HEK293 (cell line): ENCODE data around the gene CMBL.

Experiments
- GLIS1 ChIP-seq: fragments of 450-650 bp; formaldehyde crosslinking; IDR thresholded peaks from 2 replicates; pipeline ENCODE4 v1.5.1; 2016; ENCODE audit warnings: missing biosample characterization, missing genetic modification characterization
- KLF1 ChIP-seq: fragments of 450-650 bp; formaldehyde crosslinking; IDR thresholded peaks from 2 replicates; pipeline ENCODE4 v1.5.1; 2016; ENCODE audit warnings: missing biosample characterization, missing genetic modification characterization
- OVOL3 ChIP-seq: fragments of 450-650 bp; formaldehyde crosslinking; IDR thresholded peaks from 2 replicates; pipeline ENCODE4 v1.5.1; 2016; ENCODE audit warnings: missing biosample characterization, missing genetic modification characterization
- PRDM1 ChIP-seq: fragments of 450-650 bp; formaldehyde crosslinking; IDR thresholded peaks from 2 replicates; pipeline ENCODE4; 2016; ENCODE audit warnings: missing biosample characterization, missing genetic modification characterization
- WT1 ChIP-seq: fragments of 450-650 bp; formaldehyde crosslinking; IDR thresholded peaks from 2 replicates; pipeline ENCODE4 v1.5.1; 2016; ENCODE audit warnings: missing biosample characterization, missing genetic modification characterization
- ZBTB1 ChIP-seq: fragments of 450-650 bp; formaldehyde crosslinking; IDR thresholded peaks from 2 replicates; pipeline ENCODE4 v1.5.1; 2016; ENCODE audit warnings: missing biosample characterization, missing genetic modification characterization
- ZFHX2 ChIP-seq: fragments of 450-650 bp; formaldehyde crosslinking; conservative IDR thresholded peaks from 2 replicates; pipeline ENCODE4 v1.5.1; 2016; ENCODE audit warnings: missing biosample characterization, missing genetic modification characterization
- ZFP69B ChIP-seq: fragments of 450-650 bp; formaldehyde crosslinking; IDR thresholded peaks from 2 replicates; pipeline ENCODE4 v1.5.1; 2016; ENCODE audit warnings: missing biosample characterization, missing genetic modification characterization
- ZNF341 ChIP-seq: fragments of 450-650 bp; formaldehyde crosslinking; IDR thresholded peaks from 2 replicates; pipeline ENCODE4; 2016; ENCODE audit warnings: low read depth, missing biosample characterization, missing genetic modification characterization
- ZNF510 ChIP-seq: fragments of 450-650 bp; formaldehyde crosslinking; IDR thresholded peaks from 2 replicates; pipeline ENCODE4 v1.5.1; 2018; ENCODE audit warnings: mild to moderate bottlenecking, missing genetic modification characterization, missing biosample characterization; ENCODE audit not compliant: insufficient replicate concordance
- ZNF621 ChIP-seq: fragments of 450-650 bp; formaldehyde crosslinking; IDR thresholded peaks from 2 replicates; pipeline ENCODE4 v1.5.1; 2017; ENCODE audit warnings: missing biosample characterization, missing genetic modification characterization
- ZNF624 ChIP-seq: fragments of 450-650 bp; formaldehyde crosslinking; IDR thresholded peaks from 2 replicates; pipeline ENCODE4 v1.5.1; 2017; ENCODE audit warnings: missing biosample characterization, missing genetic modification characterization
- ZNF76 ChIP-seq: fragments of 450-650 bp; formaldehyde crosslinking; IDR thresholded peaks from 2 replicates; pipeline ENCODE4; 2016; ENCODE audit warnings: low read depth, missing biosample characterization, missing genetic modification characterization, borderline replicate concordance
- ZNF777 ChIP-seq: fragments of 450-650 bp; formaldehyde crosslinking; IDR thresholded peaks from 2 replicates; pipeline ENCODE4 v1.5.1; 2017; ENCODE audit warnings: missing biosample characterization, missing genetic modification characterization, borderline replicate concordance
- ZSCAN30 ChIP-seq: fragments of 450-650 bp; IDR thresholded peaks from 2 replicates; pipeline ENCODE4 v1.5.1; 2018; ENCODE audit warnings: missing biosample characterization, mild to moderate bottlenecking, missing genetic modification characterization, moderate library complexity
- TF ChIP-seq, protein P1 (sequence below): fragments of 450-650 bp; formaldehyde crosslinking; IDR thresholded peaks from 2 replicates; pipeline ENCODE4 v1.5.1; 2016; ENCODE audit warnings: missing biosample characterization, missing genetic modification characterization
- TF ChIP-seq, protein P2 (sequence below): fragments of 450-650 bp; formaldehyde crosslinking; IDR thresholded peaks from 2 replicates; pipeline ENCODE4 v1.5.1; 2016; ENCODE audit warnings: missing biosample characterization, missing genetic modification characterization
- TF ChIP-seq, protein P3 (sequence below): fragments of 450-650 bp; formaldehyde crosslinking; IDR thresholded peaks from 2 replicates; pipeline ENCODE4 v1.5.1; 2016; ENCODE audit warnings: missing biosample characterization, missing genetic modification characterization
- TF ChIP-seq, protein P4 (sequence below): fragments of 450-650 bp; formaldehyde crosslinking; IDR thresholded peaks from 2 replicates; pipeline ENCODE4 v1.5.1; 2016; ENCODE audit warnings: missing biosample characterization, missing genetic modification characterization
- TF ChIP-seq, protein P5 (sequence below): fragments of 450-650 bp; IDR thresholded peaks from 2 replicates; pipeline ENCODE4 v1.5.1; 2018; ENCODE audit warnings: missing biosample characterization, mild to moderate bottlenecking, missing genetic modification characterization
- TF ChIP-seq, protein P6 (sequence below): fragments of 450-650 bp; formaldehyde crosslinking; IDR thresholded peaks from 2 replicates; pipeline ENCODE4 v1.5.1; 2016; ENCODE audit warnings: missing biosample characterization, missing genetic modification characterization
- TF ChIP-seq, protein P7 (sequence below): fragments of 450-650 bp; formaldehyde crosslinking; IDR thresholded peaks from 2 replicates; pipeline ENCODE4 v1.5.1; 2016; ENCODE audit warnings: missing biosample characterization, missing genetic modification characterization

Gene CMBL

DNA sequence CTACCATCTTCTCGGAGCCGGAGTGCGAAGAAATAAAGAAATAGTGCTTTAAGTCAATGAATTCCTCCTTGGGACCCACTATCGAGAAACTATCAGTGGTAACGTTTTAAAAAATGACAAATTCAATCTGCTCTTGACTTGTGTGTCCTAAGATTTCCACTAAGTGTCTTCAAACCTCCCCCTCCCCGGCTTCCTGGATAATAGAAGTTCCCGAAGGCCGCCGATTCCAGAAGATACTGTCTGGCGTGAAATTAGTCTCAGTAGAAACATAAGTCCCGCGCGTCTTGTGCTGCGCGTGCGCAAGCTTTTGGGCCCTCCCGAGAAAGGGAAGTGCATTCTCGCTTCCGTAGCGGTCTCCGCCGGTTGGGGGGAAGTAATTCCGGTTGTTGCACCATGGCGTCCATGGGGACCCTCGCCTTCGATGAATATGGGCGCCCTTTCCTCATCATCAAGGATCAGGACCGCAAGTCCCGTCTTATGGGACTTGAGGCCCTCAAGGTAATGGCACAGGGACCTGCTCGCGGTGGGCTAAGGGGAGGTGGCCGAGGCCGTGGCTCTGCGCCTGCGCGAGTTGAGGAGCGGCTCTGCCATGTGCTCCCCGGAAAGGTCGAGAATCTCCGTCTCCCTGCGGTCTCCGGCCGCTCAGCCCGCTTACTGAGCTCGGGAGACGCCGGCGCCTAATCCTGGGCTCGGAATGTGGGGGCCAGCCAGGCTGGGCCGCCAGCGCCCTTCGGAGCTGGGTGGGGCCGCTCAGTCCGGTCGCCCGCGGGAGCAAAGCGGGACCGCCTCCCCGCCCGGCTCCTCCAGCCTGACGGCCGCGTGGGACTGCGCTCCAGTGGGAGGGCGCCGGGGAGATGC lies 57.5 kb downstream of the CMBL start, which contains the start of gene CCT5 (continued):
- peak; percentile 18; the same call in 1 of the 2 replicates for TF ChIP-seq GLIS1 (tag by site-specific recombination)
- TF ChIP-seq ZSCAN30 (tag by site-specific recombination): 0 out of 2 replicates have a peak, but pooled peaks have one; percentile 22
- no peak for TF ChIP-seq ZNF510 (tag by site-specific recombination)
- TF ChIP-seq KLF1 (tag by site-specific recombination): peak; percentile 78
- TF ChIP-seq ZFHX2: peak; percentile 67
- TF ChIP-seq, protein P1, sequence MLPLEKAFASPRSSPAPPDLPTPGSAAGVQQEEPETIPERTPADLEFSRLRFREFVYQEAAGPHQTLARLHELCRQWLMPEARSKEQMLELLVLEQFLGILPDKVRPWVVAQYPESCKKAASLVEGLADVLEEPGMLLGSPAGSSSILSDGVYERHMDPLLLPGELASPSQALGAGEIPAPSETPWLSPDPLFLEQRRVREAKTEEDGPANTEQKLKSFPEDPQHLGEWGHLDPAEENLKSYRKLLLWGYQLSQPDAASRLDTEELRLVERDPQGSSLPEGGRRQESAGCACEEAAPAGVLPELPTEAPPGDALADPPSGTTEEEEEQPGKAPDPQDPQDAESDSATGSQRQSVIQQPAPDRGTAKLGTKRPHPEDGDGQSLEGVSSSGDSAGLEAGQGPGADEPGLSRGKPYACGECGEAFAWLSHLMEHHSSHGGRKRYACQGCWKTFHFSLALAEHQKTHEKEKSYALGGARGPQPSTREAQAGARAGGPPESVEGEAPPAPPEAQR (tag by site-specific recombination): 0 out of 2 replicates have a peak, but pooled peaks have one; percentile 27
- TF ChIP-seq, protein P2, sequence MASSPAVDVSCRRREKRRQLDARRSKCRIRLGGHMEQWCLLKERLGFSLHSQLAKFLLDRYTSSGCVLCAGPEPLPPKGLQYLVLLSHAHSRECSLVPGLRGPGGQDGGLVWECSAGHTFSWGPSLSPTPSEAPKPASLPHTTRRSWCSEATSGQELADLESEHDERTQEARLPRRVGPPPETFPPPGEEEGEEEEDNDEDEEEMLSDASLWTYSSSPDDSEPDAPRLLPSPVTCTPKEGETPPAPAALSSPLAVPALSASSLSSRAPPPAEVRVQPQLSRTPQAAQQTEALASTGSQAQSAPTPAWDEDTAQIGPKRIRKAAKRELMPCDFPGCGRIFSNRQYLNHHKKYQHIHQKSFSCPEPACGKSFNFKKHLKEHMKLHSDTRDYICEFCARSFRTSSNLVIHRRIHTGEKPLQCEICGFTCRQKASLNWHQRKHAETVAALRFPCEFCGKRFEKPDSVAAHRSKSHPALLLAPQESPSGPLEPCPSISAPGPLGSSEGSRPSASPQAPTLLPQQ: peak; percentile 67; the same call in 1 of the 2 replicates
- TF ChIP-seq ZNF76 (tag by site-specific recombination): peak; percentile 19
- TF ChIP-seq ZBTB1: no peak
- TF ChIP-seq, protein P3, sequence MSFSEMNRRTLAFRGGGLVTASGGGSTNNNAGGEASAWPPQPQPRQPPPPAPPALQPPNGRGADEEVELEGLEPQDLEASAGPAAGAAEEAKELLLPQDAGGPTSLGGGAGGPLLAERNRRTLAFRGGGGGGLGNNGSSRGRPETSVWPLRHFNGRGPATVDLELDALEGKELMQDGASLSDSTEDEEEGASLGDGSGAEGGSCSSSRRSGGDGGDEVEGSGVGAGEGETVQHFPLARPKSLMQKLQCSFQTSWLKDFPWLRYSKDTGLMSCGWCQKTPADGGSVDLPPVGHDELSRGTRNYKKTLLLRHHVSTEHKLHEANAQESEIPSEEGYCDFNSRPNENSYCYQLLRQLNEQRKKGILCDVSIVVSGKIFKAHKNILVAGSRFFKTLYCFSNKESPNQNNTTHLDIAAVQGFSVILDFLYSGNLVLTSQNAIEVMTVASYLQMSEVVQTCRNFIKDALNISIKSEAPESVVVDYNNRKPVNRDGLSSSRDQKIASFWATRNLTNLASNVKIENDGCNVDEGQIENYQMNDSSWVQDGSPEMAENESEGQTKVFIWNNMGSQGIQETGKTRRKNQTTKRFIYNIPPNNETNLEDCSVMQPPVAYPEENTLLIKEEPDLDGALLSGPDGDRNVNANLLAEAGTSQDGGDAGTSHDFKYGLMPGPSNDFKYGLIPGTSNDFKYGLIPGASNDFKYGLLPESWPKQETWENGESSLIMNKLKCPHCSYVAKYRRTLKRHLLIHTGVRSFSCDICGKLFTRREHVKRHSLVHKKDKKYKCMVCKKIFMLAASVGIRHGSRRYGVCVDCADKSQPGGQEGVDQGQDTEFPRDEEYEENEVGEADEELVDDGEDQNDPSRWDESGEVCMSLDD: peak; percentile 31; the same call in 1 of the 2 replicates
- TF ChIP-seq, protein P4, sequence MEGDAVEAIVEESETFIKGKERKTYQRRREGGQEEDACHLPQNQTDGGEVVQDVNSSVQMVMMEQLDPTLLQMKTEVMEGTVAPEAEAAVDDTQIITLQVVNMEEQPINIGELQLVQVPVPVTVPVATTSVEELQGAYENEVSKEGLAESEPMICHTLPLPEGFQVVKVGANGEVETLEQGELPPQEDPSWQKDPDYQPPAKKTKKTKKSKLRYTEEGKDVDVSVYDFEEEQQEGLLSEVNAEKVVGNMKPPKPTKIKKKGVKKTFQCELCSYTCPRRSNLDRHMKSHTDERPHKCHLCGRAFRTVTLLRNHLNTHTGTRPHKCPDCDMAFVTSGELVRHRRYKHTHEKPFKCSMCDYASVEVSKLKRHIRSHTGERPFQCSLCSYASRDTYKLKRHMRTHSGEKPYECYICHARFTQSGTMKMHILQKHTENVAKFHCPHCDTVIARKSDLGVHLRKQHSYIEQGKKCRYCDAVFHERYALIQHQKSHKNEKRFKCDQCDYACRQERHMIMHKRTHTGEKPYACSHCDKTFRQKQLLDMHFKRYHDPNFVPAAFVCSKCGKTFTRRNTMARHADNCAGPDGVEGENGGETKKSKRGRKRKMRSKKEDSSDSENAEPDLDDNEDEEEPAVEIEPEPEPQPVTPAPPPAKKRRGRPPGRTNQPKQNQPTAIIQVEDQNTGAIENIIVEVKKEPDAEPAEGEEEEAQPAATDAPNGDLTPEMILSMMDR (tag by site-specific recombination): 0 out of 2 replicates have a peak, but pooled peaks have one; percentile 44
- peak; percentile 95 for TF ChIP-seq ZNF341 (tag by site-specific recombination)
- TF ChIP-seq ZNF621 (tag by site-specific recombination): no peak
- TF ChIP-seq, protein P5, sequence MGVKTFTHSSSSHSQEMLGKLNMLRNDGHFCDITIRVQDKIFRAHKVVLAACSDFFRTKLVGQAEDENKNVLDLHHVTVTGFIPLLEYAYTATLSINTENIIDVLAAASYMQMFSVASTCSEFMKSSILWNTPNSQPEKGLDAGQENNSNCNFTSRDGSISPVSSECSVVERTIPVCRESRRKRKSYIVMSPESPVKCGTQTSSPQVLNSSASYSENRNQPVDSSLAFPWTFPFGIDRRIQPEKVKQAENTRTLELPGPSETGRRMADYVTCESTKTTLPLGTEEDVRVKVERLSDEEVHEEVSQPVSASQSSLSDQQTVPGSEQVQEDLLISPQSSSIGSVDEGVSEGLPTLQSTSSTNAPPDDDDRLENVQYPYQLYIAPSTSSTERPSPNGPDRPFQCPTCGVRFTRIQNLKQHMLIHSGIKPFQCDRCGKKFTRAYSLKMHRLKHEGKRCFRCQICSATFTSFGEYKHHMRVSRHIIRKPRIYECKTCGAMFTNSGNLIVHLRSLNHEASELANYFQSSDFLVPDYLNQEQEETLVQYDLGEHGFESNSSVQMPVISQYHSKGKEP (tag by site-specific recombination): peak; percentile 86
- TF ChIP-seq, protein P6, sequence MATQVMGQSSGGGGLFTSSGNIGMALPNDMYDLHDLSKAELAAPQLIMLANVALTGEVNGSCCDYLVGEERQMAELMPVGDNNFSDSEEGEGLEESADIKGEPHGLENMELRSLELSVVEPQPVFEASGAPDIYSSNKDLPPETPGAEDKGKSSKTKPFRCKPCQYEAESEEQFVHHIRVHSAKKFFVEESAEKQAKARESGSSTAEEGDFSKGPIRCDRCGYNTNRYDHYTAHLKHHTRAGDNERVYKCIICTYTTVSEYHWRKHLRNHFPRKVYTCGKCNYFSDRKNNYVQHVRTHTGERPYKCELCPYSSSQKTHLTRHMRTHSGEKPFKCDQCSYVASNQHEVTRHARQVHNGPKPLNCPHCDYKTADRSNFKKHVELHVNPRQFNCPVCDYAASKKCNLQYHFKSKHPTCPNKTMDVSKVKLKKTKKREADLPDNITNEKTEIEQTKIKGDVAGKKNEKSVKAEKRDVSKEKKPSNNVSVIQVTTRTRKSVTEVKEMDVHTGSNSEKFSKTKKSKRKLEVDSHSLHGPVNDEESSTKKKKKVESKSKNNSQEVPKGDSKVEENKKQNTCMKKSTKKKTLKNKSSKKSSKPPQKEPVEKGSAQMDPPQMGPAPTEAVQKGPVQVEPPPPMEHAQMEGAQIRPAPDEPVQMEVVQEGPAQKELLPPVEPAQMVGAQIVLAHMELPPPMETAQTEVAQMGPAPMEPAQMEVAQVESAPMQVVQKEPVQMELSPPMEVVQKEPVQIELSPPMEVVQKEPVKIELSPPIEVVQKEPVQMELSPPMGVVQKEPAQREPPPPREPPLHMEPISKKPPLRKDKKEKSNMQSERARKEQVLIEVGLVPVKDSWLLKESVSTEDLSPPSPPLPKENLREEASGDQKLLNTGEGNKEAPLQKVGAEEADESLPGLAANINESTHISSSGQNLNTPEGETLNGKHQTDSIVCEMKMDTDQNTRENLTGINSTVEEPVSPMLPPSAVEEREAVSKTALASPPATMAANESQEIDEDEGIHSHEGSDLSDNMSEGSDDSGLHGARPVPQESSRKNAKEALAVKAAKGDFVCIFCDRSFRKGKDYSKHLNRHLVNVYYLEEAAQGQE (tag by site-specific recombination): no peak
- TF ChIP-seq ZNF624 (tag by site-specific recombination): no peak
- TF ChIP-seq, protein P7, sequence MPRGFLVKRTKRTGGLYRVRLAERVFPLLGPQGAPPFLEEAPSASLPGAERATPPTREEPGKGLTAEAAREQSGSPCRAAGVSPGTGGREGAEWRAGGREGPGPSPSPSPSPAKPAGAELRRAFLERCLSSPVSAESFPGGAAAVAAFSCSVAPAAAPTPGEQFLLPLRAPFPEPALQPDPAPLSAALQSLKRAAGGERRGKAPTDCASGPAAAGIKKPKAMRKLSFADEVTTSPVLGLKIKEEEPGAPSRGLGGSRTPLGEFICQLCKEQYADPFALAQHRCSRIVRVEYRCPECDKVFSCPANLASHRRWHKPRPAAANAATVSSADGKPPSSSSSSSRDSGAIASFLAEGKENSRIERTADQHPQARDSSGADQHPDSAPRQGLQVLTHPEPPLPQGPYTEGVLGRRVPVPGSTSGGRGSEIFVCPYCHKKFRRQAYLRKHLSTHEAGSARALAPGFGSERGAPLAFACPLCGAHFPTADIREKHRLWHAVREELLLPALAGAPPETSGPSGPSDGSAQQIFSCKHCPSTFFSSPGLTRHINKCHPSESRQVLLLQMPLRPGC (tag by site-specific recombination): no peak
- TF ChIP-seq ZNF777: no peak
- TF ChIP-seq ZFP69B (tag by site-specific recombination): 0 out of 2 replicates have a peak, but pooled peaks have one; percentile 11
- TF ChIP-seq PRDM1: peak; percentile 98
- TF ChIP-seq OVOL3 (tag by site-specific recombination): peak; percentile 85
- no peak for TF ChIP-seq WT1
